Neural progenitor cell (in vitro differentiated cells): Measurements from ENCODE around the gene PXDC1. TPM values are rescaled to one million over a fixed set of nuclear protein-coding genes. Genes with fewer than 3 reads are reported as not detected.
"Not testable (repeated sequence)": the region's sequence is repeated elsewhere in the genome, so short reads cannot be mapped to it uniquely, and the experiment has no call there.

Source experiments
- DNase-seq: peaks from one replicate; pipeline ENCODE4 v3.0.0-alpha.2; 2016; ENCODE audit warnings: low spot score
- H2AFZ ChIP-seq: fragments of 200-600 bp; sonication (generic); replicated peaks from 2 replicates; pipeline ENCODE4 v1.6.1; 2016; ENCODE audit warnings: antibody characterized with exemption
- H3F3A ChIP-seq: fragments of 200-600 bp; sonication (generic); 2 replicates; pipeline ENCODE4 v1.6.1; 2016; ENCODE audit warnings: antibody characterized with exemption, low read depth
- H3K27ac ChIP-seq: fragments of 200-600 bp; sonication (generic); 2 replicates; pipeline ENCODE4 v1.5.1; 2016; ENCODE audit warnings: mild to moderate bottlenecking
- H3K27me3 ChIP-seq: fragments of 200-600 bp; sonication (generic); 2 replicates; pipeline ENCODE4 v1.6.1; 2016; ENCODE audit warnings: mild to moderate bottlenecking, moderate library complexity
- H3K36me3 ChIP-seq: fragments of 200-600 bp; sonication (generic); 2 replicates; pipeline ENCODE4 v1.5.1; 2016
- H3K4me1 ChIP-seq: fragments of 200-600 bp; sonication (generic); 2 replicates; pipeline ENCODE4 v1.6.1; 2016; ENCODE audit warnings: mixed run types
- H3K4me2 ChIP-seq: fragments of 200-600 bp; sonication (generic); 2 replicates; pipeline ENCODE4 v1.6.1; 2016
- H3K4me3 ChIP-seq: fragments of 200-600 bp; sonication (generic); 2 replicates; pipeline ENCODE4 v1.5.1; 2016
- H3K79me2 ChIP-seq: fragments of 200-600 bp; sonication (generic); 2 replicates; pipeline ENCODE4 v1.6.1; 2016; ENCODE audit warnings: low read depth
- H3K9ac ChIP-seq: fragments of 200-600 bp; sonication (generic); 2 replicates; pipeline ENCODE4 v1.6.1; 2016
- H3K9me3 ChIP-seq: fragments of 200-600 bp; sonication (generic); 2 replicates; pipeline ENCODE4 v1.5.1; 2016; ENCODE audit warnings: low read depth
- H4K20me1 ChIP-seq: fragments of 200-600 bp; sonication (generic); 2 replicates; pipeline ENCODE4 v1.6.1; 2016; ENCODE audit warnings: low read depth
- H3K27ac Mint-ChIP-seq: 3 replicates; pipeline ENCODE4 v1.8.0; 2021; ENCODE audit warnings: mixed read lengths
- H3K27me3 Mint-ChIP-seq: 2 replicates; pipeline ENCODE4 v1.8.0; 2022; ENCODE audit warnings: low read depth, mild to moderate bottlenecking, inconsistent platforms, moderate library complexity, mixed read lengths; ENCODE audit not compliant: insufficient read depth
- H3K36me3 Mint-ChIP-seq: 3 replicates; pipeline ENCODE4 v1.8.0; 2021; ENCODE audit warnings: mixed read lengths
- H3K4me1 Mint-ChIP-seq: 3 replicates; pipeline ENCODE4 v1.8.0; 2021; ENCODE audit warnings: mixed read lengths
- H3K4me3 Mint-ChIP-seq: 3 replicates; pipeline ENCODE4 v1.8.0; 2021; ENCODE audit warnings: mild to moderate bottlenecking, moderate library complexity, mixed read lengths
- H3K9me3 Mint-ChIP-seq: 3 replicates; pipeline ENCODE4 v1.8.0; 2020; ENCODE audit warnings: mixed read lengths
- EZH2 ChIP-seq: fragments of 200-600 bp; sonication (generic); IDR thresholded peaks from 2 replicates; pipeline ENCODE4 v1.6.1; 2017; ENCODE audit warnings: antibody characterized with exemption, mild to moderate bottlenecking, moderate library complexity
- EZH2phosphoT487 ChIP-seq: fragments of 200-600 bp; sonication (generic); IDR thresholded peaks from 2 replicates; pipeline ENCODE4 v1.6.1; 2017; ENCODE audit warnings: antibody characterized with exemption
- total RNA-seq: library from RNA; depleted of rRNA; stranded (reverse); fragments of >200 nt; gene quantifications from 2 replicates; pipeline ENCODE4 v1.2.3, GENCODE V29; 2015; ENCODE audit warnings: low replicate concordance
- TF ChIP-seq, protein P1 (sequence below): fragments of 200-600 bp; sonication (generic); IDR thresholded peaks from 2 replicates; pipeline ENCODE4 v1.5.1; 2017; ENCODE audit warnings: antibody characterized with exemption, mild to moderate bottlenecking

PXDC1 gene
- total RNA-seq, 1 donor from 2014 or later = 2.0 TPM

DNA sequence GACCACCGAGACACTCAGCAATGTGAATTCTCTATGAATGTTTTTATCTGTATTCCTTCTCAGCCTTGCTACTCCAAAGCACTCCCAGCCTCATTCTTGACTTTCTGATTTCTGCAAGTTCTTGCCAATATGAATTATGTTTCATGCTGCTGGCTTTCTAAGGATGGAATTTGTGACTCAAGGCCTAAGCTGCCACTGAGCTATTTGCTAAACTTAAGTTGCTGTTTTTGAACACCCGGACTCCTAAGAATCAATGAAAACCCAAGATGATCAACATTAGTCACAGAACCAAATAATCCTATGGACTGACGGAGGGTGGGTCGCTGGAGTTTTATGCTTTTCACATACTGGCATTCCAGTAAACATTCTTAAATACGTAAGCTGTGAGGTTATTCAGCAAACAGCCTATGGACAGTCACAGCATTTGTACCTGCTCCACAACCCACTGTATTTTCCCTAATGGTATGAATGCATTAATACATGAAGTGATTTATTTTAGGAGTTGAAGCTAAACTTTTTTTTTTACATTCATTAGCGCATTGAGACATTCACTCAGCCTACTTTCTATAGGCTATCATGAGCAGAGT, 8.2 kb upstream of the PXDC1 start:
- no peaks in the 10 kb centered on the region for H3K36me3 ChIP-seq
- no peaks in the 10 kb centered on the region for H3K4me1 ChIP-seq
- no peak overlapping the region for H3K27ac ChIP-seq
- DNase-seq = no peak
- no peak overlapping the region for H2AFZ ChIP-seq
- H3K27ac Mint-ChIP-seq = no peak overlapping the region
- no peaks in the 10 kb centered on the region for H3F3A ChIP-seq
- TF ChIP-seq EZH2phosphoT487 = no peak
- H3K4me3 ChIP-seq = no peak overlapping the region
- no peak overlapping the region for H3K9ac ChIP-seq
- no peak overlapping the region for H3K4me2 ChIP-seq
- no peaks in the 10 kb centered on the region for H3K9me3 ChIP-seq
- peaks cover 15% of the 10 kb centered on the region for H3K27me3 ChIP-seq
- H3K9me3 Mint-ChIP-seq = peaks cover 5% of the 10 kb centered on the region
- H3K27me3 Mint-ChIP-seq = peaks cover 4% of the 10 kb centered on the region
- peaks cover 13% of the 10 kb centered on the region for H3K4me1 Mint-ChIP-seq
- H4K20me1 ChIP-seq = no peaks in the 10 kb centered on the region
- H3K36me3 Mint-ChIP-seq = no peaks in the 10 kb centered on the region
- H3K79me2 ChIP-seq = no peaks in the 10 kb centered on the region
- H3K4me3 Mint-ChIP-seq = no peak overlapping the region

DNA sequence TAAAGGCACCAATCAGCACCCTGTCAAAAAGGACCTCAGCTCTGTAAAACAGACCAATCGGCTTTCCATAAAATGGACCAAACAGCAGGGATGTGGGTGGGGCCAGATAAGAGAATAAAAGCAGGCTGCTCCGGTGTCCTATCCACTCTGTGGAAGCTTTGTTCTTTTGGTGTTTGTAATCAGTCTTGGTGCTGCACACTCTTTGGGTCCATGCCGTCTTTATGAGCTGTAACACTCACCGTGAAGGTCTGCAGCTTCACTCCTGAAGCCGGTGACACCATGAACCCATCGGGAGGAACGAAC, 7.3 kb upstream of the PXDC1 start:
- H3K27me3 Mint-ChIP-seq = peaks cover 4% of the 10 kb centered on the region
- peaks cover 24% of the 10 kb centered on the region for H3K27me3 ChIP-seq
- no peak for DNase-seq
- peaks cover 13% of the 10 kb centered on the region for H3K4me1 Mint-ChIP-seq
- no peak overlapping the region for H3K4me2 ChIP-seq
- H3F3A ChIP-seq = no peaks in the 10 kb centered on the region
- H2AFZ ChIP-seq = no peak overlapping the region
- no peaks in the 10 kb centered on the region for H3K36me3 ChIP-seq
- no peak overlapping the region for H3K4me3 ChIP-seq
- no peak overlapping the region for H3K4me3 Mint-ChIP-seq
- H3K27ac ChIP-seq = no peak overlapping the region
- no peaks in the 10 kb centered on the region for H4K20me1 ChIP-seq
- no peaks in the 10 kb centered on the region for H3K36me3 Mint-ChIP-seq
- H3K79me2 ChIP-seq = no peaks in the 10 kb centered on the region
- no peaks in the 10 kb centered on the region for H3K4me1 ChIP-seq
- H3K9ac ChIP-seq = no peak overlapping the region
- TF ChIP-seq, protein P1, sequence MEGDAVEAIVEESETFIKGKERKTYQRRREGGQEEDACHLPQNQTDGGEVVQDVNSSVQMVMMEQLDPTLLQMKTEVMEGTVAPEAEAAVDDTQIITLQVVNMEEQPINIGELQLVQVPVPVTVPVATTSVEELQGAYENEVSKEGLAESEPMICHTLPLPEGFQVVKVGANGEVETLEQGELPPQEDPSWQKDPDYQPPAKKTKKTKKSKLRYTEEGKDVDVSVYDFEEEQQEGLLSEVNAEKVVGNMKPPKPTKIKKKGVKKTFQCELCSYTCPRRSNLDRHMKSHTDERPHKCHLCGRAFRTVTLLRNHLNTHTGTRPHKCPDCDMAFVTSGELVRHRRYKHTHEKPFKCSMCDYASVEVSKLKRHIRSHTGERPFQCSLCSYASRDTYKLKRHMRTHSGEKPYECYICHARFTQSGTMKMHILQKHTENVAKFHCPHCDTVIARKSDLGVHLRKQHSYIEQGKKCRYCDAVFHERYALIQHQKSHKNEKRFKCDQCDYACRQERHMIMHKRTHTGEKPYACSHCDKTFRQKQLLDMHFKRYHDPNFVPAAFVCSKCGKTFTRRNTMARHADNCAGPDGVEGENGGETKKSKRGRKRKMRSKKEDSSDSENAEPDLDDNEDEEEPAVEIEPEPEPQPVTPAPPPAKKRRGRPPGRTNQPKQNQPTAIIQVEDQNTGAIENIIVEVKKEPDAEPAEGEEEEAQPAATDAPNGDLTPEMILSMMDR = no peak
- no peak overlapping the region for H3K27ac Mint-ChIP-seq
- no peaks in the 10 kb centered on the region for H3K9me3 ChIP-seq
- H3K9me3 Mint-ChIP-seq = peaks cover 5% of the 10 kb centered on the region

DNA sequence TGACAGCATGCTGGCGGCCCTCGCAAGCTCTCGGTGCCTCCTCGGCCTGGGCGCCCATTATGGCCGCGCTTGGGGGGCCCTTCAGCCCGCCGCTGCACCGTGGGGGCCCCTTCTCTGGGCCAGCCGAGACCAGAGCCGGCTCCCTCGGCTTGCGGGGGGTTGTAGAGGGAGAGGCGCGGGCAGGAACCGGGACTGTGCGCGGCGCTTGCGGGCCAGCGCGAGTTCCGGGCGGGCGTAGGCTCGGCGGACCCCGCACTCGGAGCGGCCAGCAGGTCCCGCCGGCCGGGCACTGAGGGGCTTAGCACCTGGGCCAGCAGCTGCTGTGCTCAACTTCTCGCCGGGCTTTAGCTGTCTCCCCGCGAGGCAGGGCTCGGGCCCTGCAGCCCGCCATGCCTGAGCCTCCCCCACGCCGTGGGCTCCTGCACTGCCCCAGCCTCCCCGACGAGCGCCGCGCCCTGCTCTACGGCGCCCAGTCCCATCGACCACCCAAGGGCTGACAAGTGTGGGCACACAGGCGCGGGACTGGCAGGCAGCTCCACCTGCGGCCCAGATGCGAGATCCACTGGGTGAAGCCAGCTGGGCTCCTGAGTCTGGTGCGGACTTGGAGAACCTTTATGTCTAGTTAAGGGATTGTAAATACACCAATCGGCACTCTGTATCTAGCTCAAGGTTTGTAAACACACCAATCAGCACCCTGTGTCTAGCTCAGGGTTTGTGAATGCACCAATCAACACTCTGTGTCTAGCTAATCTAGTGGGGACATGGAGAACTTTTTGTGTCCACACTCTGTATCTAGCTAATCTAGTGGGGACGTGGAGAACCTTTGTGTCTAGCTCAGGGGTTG, 6.7 kb upstream of the PXDC1 start:
- H3K4me2 ChIP-seq, H3K27ac Mint-ChIP-seq, H3K79me2 ChIP-seq, DNase-seq, H4K20me1 ChIP-seq, H3K9me3 ChIP-seq, H3K4me3 Mint-ChIP-seq, H3F3A ChIP-seq, H3K27me3 Mint-ChIP-seq, H3K36me3 ChIP-seq, H3K27ac ChIP-seq, H3K4me1 ChIP-seq, H3K9me3 Mint-ChIP-seq, H3K36me3 Mint-ChIP-seq, H3K4me3 ChIP-seq, H3K9ac ChIP-seq, H2AFZ ChIP-seq: not testable (repeated sequence)
- H3K4me1 Mint-ChIP-seq = peaks cover 13% of the 10 kb centered on the region
- H3K27me3 ChIP-seq = peaks cover 30% of the 10 kb centered on the region

DNA sequence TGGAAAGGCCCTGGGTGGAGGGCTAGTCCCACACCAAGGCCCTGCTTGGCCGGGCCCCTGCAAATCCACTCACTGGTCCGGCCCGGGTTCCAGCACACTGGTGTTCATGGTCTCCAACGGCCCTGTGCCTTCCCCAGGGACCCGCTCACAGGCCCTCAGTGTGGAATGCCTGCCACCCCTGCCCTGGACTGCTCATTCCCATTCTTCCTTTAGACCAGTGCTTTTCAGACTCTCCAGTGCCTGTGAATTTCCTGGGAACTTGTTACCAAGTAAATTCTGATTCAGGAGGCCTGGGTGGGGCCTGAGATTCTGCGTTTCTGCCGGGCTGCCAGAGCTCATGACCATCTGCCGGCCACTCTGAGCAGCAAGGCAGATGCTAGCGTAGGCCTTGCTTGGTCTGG, 5.7 kb upstream of the PXDC1 start:
- Mint-ChIP-seq H3K27ac (no peak overlapping the region), H3K4me1 (peaks cover 17% of the 10 kb centered on the region), H3K36me3 (no peaks in the 10 kb centered on the region), H3K4me3 (no peak overlapping the region), H3K27me3 (peaks cover 14% of the 10 kb centered on the region), H3K9me3 (peaks cover 3% of the 10 kb centered on the region)
- Histone ChIP-seq H3K4me1 (peaks cover 2% of the 10 kb centered on the region), H4K20me1 (peaks cover 2% of the 10 kb centered on the region), H3K4me2 (no peak overlapping the region), H3K79me2 (no peaks in the 10 kb centered on the region), H3K36me3 (no peaks in the 10 kb centered on the region), H3K27ac (no peak overlapping the region), H3K4me3 (no peak overlapping the region), H3K9me3 (no peaks in the 10 kb centered on the region), H3F3A (no peaks in the 10 kb centered on the region), H3K9ac (no peak overlapping the region), H2AFZ (no peak overlapping the region), H3K27me3 (peaks cover 40% of the 10 kb centered on the region)
- no peak for DNase-seq
- TF ChIP-seq EZH2 (no peak), EZH2phosphoT487 (no peak)
- TF ChIP-seq, protein P1 = no peak
